ENCODE measurements around the gene KCNQ5.
"Not testable (repeated sequence)": the region's sequence is repeated elsewhere in the genome, so short reads cannot be mapped to it uniquely, and the experiment has no call there.

The KCNQ5 gene

GRCh38 chr6:72856801-72857200 is 234.9 kb downstream of the KCNQ5 start:
- DNase-seq, result no peak

GRCh38 chr6:72857791-72858585 is 236.1 kb downstream of the KCNQ5 start:
- no peak for DNase-seq

GRCh38 chr6:72861059-72861458 is 239.2 kb downstream of the KCNQ5 start:
- DNase-seq, result no peak

- DNase-seq, result no peak
Observed at GRCh38 chr6:72861935-72862432, 240.1 kb downstream of the KCNQ5 start.

- no peak for DNase-seq
Observed at GRCh38 chr6:72863131-72863530, 241.3 kb downstream of the KCNQ5 start.

- DNase-seq, result no peak
Observed at GRCh38 chr6:72864236-72864635, 242.4 kb downstream of the KCNQ5 start.

GRCh38 chr6:72864799-72865198 is 242.9 kb downstream of the KCNQ5 start:
- DNase-seq, result no peak

- DNase-seq, result no peak
Observed at GRCh38 chr6:72865467-72865866, 243.6 kb downstream of the KCNQ5 start.

- DNase-seq, result no peak
Observed at GRCh38 chr6:72869621-72870020, 247.8 kb downstream of the KCNQ5 start.

- no peak for DNase-seq
Observed at GRCh38 chr6:72873433-72873832, 251.6 kb downstream of the KCNQ5 start.

- no peak for DNase-seq
Observed at GRCh38 chr6:72876256-72876655, 254.4 kb downstream of the KCNQ5 start.

- no peak for DNase-seq
Observed at GRCh38 chr6:72886170-72886569, 264.3 kb downstream of the KCNQ5 start.

GRCh38 chr6:72890233-72890632 is 268.4 kb downstream of the KCNQ5 start:
- DNase-seq, result peak; percentile 7

GRCh38 chr6:72890671-72891070 is 268.8 kb downstream of the KCNQ5 start:
- no peak for DNase-seq

- no peak for DNase-seq
Observed at GRCh38 chr6:72892901-72893300, 271.0 kb downstream of the KCNQ5 start.

GRCh38 chr6:72894091-72894490 is 272.2 kb downstream of the KCNQ5 start:
- no peak for DNase-seq

GRCh38 chr6:72898313-72898712 is 276.4 kb downstream of the KCNQ5 start:
- DNase-seq, result not testable (repeated sequence)

GRCh38 chr6:72905705-72906478 is 284.0 kb downstream of the KCNQ5 start:
- DNase-seq, result no peak

GRCh38 chr6:72911463-72912155 is 289.7 kb downstream of the KCNQ5 start:
- DNase-seq, result no peak

- no peak for DNase-seq
Observed at GRCh38 chr6:72913797-72914196, 291.9 kb downstream of the KCNQ5 start.

GRCh38 chr6:72916298-72916697 is 294.4 kb downstream of the KCNQ5 start:
- DNase-seq, result no peak

- DNase-seq, result no peak
Observed at GRCh38 chr6:72916906-72917305, 295.0 kb downstream of the KCNQ5 start.

GRCh38 chr6:72922401-72922800 is 300.5 kb downstream of the KCNQ5 start:
- DNase-seq, result no peak
